GM06990 (cell line): ENCODE measurements around the gene COL7A1.

ENCODE experiments used
- DNase-seq: peaks from one replicate; pipeline ENCODE4 v3.0.0-alpha.2; 2011; ENCODE audit not compliant: insufficient read length; ENCODE audit errors: extremely low read depth
- H3K27me3 ChIP-seq: replicated peaks from 2 replicates; pipeline ENCODE4 v1.6.0; 2011; ENCODE audit warnings: low read length; ENCODE audit not compliant: control insufficient read depth, insufficient read depth
- H3K36me3 ChIP-seq: 2 replicates; pipeline ENCODE4 v1.5.1; 2011; ENCODE audit warnings: low read length; ENCODE audit not compliant: control insufficient read depth, insufficient read depth
- H3K4me3 ChIP-seq: replicated peaks from 2 replicates; pipeline ENCODE4 v1.5.1; 2011; ENCODE audit warnings: low read depth, mild to moderate bottlenecking, control low read depth, low read length
- TF ChIP-seq, protein P1 (sequence below): IDR thresholded peaks from 2 replicates; pipeline ENCODE4 v1.5.1; 2011; ENCODE audit warnings: low read length, control low read depth, mild to moderate bottlenecking, inconsistent platforms; ENCODE audit not compliant: insufficient read depth, poor library complexity, severe bottlenecking

COL7A1 gene

DNA sequence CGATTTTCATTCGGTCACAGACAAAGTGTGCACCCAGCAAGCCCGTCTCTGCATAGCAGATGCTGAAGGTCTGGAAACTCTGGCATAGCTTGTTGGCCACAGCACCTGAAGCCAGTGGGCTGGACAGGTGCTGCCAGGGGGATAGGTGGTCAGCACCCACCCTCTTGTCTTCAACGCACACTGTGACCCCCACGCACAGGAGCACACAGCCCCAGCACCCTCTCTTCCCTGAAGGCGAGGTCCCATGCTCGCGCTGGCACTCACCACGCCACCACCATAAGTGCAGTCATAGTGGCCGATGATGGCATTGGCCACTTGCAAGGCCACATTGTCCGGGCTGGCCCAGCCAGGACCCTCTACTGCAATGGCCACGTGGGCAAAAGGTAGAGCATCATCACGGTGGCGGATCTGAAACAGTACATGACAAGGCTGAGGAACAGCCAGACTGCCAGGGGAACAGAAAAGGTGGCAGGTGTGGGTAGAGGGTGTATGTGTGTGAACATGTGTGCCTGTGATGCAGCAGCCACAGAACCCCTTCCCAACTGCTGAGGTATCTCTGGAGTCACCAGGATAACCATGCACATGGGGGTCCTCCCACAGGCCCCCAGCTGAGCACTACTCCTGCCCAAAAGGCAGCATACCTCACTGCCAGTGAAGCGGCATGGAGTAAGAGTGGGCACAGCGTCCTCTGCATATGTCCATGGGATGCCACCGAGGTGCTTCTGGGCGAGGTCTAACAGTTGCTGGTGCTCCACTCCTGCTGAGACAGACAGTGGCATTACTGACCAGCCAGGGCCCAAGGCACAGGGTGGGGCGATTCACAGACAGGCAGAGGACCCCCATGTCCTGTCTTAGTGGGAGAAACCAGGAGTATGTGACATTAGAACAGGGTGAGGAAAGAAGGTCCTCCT is 5.8 kb upstream of the COL7A1 start:
- Histone ChIP-seq H3K36me3 (peaks cover 60% of the 10 kb centered on the region), H3K4me3 (no peak overlapping the region), H3K27me3 (no peaks in the 10 kb centered on the region)
- DNase-seq: no peak
- TF ChIP-seq, protein P1, sequence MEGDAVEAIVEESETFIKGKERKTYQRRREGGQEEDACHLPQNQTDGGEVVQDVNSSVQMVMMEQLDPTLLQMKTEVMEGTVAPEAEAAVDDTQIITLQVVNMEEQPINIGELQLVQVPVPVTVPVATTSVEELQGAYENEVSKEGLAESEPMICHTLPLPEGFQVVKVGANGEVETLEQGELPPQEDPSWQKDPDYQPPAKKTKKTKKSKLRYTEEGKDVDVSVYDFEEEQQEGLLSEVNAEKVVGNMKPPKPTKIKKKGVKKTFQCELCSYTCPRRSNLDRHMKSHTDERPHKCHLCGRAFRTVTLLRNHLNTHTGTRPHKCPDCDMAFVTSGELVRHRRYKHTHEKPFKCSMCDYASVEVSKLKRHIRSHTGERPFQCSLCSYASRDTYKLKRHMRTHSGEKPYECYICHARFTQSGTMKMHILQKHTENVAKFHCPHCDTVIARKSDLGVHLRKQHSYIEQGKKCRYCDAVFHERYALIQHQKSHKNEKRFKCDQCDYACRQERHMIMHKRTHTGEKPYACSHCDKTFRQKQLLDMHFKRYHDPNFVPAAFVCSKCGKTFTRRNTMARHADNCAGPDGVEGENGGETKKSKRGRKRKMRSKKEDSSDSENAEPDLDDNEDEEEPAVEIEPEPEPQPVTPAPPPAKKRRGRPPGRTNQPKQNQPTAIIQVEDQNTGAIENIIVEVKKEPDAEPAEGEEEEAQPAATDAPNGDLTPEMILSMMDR: no peak

DNA sequence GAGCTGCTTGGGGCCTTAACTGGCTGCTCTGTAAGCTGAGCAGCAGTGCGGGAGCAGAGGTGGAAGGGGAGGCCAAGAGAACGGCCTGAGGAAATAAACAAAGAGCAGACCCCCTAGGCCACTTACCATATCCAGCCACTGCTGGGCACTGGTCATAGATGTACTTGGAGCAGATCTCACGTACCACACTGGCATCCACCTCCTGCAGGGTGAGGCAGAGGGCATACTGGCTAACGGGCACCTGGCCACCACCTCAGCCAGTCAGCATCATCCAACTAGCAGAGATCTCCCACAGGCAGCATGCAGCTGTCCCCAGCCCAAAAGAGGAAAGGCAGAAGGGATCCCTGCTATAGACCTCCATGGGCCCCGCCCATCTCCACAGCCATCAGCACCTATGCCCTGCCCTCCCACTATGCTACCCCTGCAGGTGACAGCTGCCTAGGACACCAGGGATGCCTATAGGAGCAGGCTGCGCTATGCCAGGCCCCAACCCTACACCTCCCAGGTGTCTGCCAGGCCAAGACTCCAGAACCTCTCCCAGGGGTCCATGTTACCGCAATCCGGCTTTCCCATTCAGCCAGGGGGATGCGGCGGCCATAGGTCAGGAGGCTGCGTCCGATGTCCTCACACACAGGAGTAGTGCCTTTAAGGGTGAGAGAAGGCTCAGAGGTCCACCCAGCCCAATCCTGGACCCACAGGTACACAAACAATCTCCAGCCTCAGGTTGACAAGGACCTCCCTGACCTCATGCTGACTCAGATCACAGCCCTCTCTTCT is 4.6 kb upstream of the COL7A1 start:
- DNase-seq: no peak
- peaks cover 48% of the 10 kb centered on the region for H3K36me3 ChIP-seq
- TF ChIP-seq, protein P1: no peak
- H3K27me3 ChIP-seq: no peaks in the 10 kb centered on the region
- H3K4me3 ChIP-seq: no peak overlapping the region

DNA sequence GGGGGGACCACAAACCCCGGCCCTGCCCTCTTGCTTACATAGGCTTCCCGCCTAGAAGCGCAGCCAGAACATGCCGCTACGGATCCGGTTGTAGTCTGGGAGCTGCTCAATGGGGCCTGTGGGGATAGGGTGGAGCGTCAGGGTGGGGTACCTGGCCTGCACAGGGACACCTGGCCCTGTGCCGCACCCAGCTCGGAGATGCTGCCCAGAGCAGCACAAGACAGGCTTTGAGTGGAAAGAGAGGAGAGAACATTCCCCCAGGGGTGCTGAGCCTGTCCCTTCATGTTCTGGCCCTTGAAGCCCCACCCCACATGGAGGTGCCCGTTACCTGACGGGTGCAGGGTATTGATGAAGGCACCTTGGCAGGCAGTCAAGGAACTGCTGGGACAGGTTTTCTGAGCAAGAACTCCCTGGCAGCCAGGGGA is 4.0 kb upstream of the COL7A1 start:
- no peak for DNase-seq
- no peak overlapping the region for H3K4me3 ChIP-seq
- H3K36me3 ChIP-seq: peaks cover 43% of the 10 kb centered on the region
- no peaks in the 10 kb centered on the region; the same call in 1 of the 2 replicates for H3K27me3 ChIP-seq
- TF ChIP-seq, protein P1: no peak

DNA sequence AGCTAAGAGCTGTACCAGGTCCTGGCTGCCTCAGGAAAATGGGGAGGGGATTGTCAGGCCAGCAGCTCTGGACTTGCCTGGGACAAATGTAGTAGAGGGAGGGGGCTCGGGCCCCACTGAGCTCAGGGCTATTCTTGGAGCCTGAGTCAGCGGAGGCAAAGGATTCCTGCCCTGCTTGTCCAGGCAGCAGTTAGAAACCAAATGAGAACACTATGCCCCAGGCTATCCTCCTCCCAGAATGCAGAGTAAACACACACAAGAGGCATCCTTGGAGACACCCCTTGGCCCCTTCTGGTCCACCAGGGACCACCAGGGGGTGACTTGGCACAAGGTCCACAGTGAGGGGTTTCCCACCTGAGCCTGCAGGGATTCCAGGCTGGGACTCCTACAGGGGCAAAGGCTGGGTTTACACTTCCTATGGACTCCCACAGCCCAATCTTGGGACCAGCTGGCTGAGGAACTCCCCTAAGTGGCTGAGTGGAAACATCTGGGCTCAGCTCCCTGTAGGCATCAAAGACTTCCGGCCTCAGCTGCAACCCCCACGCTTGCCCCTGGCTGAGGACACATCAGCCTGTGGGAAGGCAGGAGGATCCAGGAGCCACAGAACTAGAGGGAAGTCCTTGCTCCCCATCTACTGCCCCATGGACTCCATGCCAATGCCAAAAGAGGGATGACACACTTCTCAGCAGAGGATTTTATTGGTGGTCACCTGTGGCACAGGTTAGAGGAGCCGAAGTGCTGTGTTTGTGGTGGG is 3.4 kb upstream of the COL7A1 start:
- TF ChIP-seq, protein P1: no peak
- Histone ChIP-seq H3K27me3 (no peaks in the 10 kb centered on the region; the same call in 1 of the 2 replicates), H3K36me3 (peaks cover 37% of the 10 kb centered on the region), H3K4me3 (no peak overlapping the region)
- no peak for DNase-seq

DNA sequence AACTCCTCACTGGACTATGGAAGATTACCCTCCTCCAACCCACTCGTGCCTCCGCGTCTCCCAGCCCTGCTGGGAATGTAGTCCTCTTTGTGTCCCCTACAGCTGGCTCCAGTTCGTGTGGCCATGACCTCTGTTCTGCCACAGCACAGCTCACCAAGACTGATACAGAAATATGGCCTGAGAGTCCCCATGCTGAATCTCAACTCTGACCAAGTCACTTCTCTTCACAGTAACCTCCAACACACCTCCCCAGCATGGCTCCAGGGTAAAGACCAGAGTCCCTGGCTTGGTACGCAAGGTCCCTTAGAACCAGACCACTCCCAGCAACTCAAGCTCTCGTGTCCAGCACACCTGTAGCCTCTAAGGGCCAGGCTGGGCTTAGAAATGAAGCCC is 2.3 kb upstream of the COL7A1 start:
- DNase-seq: no peak
- Histone ChIP-seq H3K27me3 (no peaks in the 10 kb centered on the region; the same call in 1 of the 2 replicates), H3K4me3 (no peak overlapping the region), H3K36me3 (peaks cover 30% of the 10 kb centered on the region)
- TF ChIP-seq, protein P1: no peak
